Natural killer cell (primary cell): ENCODE results near the gene ATXN1. TPM values are rescaled to one million over a fixed set of nuclear protein-coding genes. Genes with fewer than 3 reads are reported as not detected.

Experiments
- ATAC-seq, 3 donors: fragments of 150-1000 bp in 2 of 3; fragments of 200-7000 bp in 1 of 3; cut with Tn5 transposase; 1 replicate in 1 of 3; 2 replicates in 2 of 3; pipeline ENCODE4 v1.10.0; 2021; ENCODE audit warnings: mild to moderate bottlenecking in 2 of 3, moderate library complexity in 2 of 3
- DNase-seq, 2 donors: peaks; one replicate each; pipeline versions ENCODE4 v3.0.0 to v3.0.0-alpha.2; 2013 to 2021; ENCODE audit warnings: mixed read lengths in 1 of 2
- H3K27ac ChIP-seq: one replicate; pipeline ENCODE4 v1.5.1; 2013; ENCODE audit warnings: mild to moderate bottlenecking, low read length
- H3K27me3 ChIP-seq: one replicate; pipeline ENCODE4 v1.6.1; 2013; ENCODE audit warnings: low read length; ENCODE audit not compliant: control insufficient read depth, insufficient read depth
- H3K36me3 ChIP-seq: one replicate; pipeline ENCODE4 v1.6.1; 2013; ENCODE audit warnings: low read length; ENCODE audit not compliant: control insufficient read depth, insufficient read depth
- H3K4me1 ChIP-seq: one replicate; pipeline ENCODE4 v1.6.1; 2013; ENCODE audit warnings: low read length; ENCODE audit not compliant: control insufficient read depth, insufficient read depth
- H3K4me3 ChIP-seq: one replicate; pipeline ENCODE4 v1.5.1; 2013; ENCODE audit warnings: low read length
- H3K9me3 ChIP-seq: one replicate; pipeline ENCODE4 v1.6.1; 2013; ENCODE audit warnings: low read length; ENCODE audit not compliant: control insufficient read depth, insufficient read depth
- H3K27ac Mint-ChIP-seq, 2 donors: one replicate each; pipeline ENCODE4 v1.8.0; 2022; ENCODE audit warnings: mild to moderate bottlenecking in 2 of 2, mixed read lengths in 2 of 2, moderate library complexity in 1 of 2
- H3K27me3 Mint-ChIP-seq, 2 donors: one replicate each; pipeline ENCODE4 v1.8.0; 2022; ENCODE audit warnings: low read depth in 2 of 2, mixed read lengths in 2 of 2
- H3K36me3 Mint-ChIP-seq: one replicate; pipeline ENCODE4 v1.8.0; 2022; ENCODE audit warnings: mixed read lengths
- H3K4me1 Mint-ChIP-seq, 2 donors: one replicate each; pipeline ENCODE4 v1.8.0; 2022; ENCODE audit warnings: mixed read lengths in 2 of 2
- H3K4me3 Mint-ChIP-seq: one replicate; pipeline ENCODE4 v1.8.0; 2022; ENCODE audit warnings: mild to moderate bottlenecking, moderate library complexity, mixed read lengths
- H3K9me3 Mint-ChIP-seq, 2 donors: one replicate each; pipeline ENCODE4 v1.8.0; 2022; ENCODE audit warnings: mixed read lengths in 2 of 2
- CTCF ChIP-seq: fragments of 200-600 bp; IDR thresholded peaks from one replicate; pipeline ENCODE4 v1.8.0; 2022; ENCODE audit warnings: antibody characterized with exemption
- WGBS: methylation state at CpG from one replicate; pipeline ENCODE4 v1.1.7; 2013; ENCODE audit warnings: missing lambda C conversion rate; ENCODE audit not compliant: insufficient coverage; 5-methylcytosine and 5-hydroxymethylcytosine counted together
- intact Hi-C: fragments of 100-400 bp; cut with micrococcal nuclease; formaldehyde crosslinking; loops from one replicate; pipeline ENCODE4 v1.14.2; 2022
- total RNA-seq, 4 donors: library from RNA; stranded (reverse); fragments of 120-200 nt in 1 of 4; gene quantifications; one replicate each; pipeline versions ENCODE4 v1.2.3 to v1.2.4, GENCODE V29; 2013 to 2022

Gene ATXN1
- total RNA-seq, 3 donors from 2014 or later (not counting 1 experiment from before 2014, with no cell fraction given): 90.4 to 120 (median 97.9) TPM

- Histone ChIP-seq H3K36me3 (no peaks in the 10 kb centered on the region), H3K27ac (no peak overlapping the region), H3K27me3 (no peaks in the 10 kb centered on the region), H3K4me1 (peaks cover 7% of the 10 kb centered on the region), H3K4me3 (no peak overlapping the region), H3K9me3 (no peaks in the 10 kb centered on the region)
- peak in 1 of 2 donors; percentile 74 for DNase-seq
- Mint-ChIP-seq H3K36me3 (peaks cover 6% of the 10 kb centered on the region), H3K4me3 (peak overlapping the region; percentile 9), H3K9me3 (no peaks in the 10 kb centered on the region), H3K27me3 (no peaks in the 10 kb centered on the region), H3K4me1 (peaks cover 35 to 39% of the 10 kb centered on the region in 2 donors), H3K27ac (peak overlapping the region; percentile 39 to 52)
- intact Hi-C loops: no loop called here
- ATAC-seq: peak; percentile 62 to 89 (median 78)
- no peak for TF ChIP-seq CTCF
- 0% methylated on average over 1 of the region's 3 CpGs for WGBS
Observed at GRCh38 chr6:16669227-16669626, 92.0 kb downstream of the ATXN1 start.

- Histone ChIP-seq H3K9me3 (no peaks in the 10 kb centered on the region), H3K4me1 (peaks cover 7% of the 10 kb centered on the region), H3K36me3 (no peaks in the 10 kb centered on the region), H3K4me3 (no peak overlapping the region), H3K27ac (no peak overlapping the region), H3K27me3 (no peaks in the 10 kb centered on the region)
- Mint-ChIP-seq H3K27me3 (no peaks in the 10 kb centered on the region), H3K36me3 (peaks cover 6% of the 10 kb centered on the region), H3K4me1 (peaks cover 34 to 38% of the 10 kb centered on the region in 2 donors), H3K4me3 (no peak overlapping the region), H3K9me3 (no peaks in the 10 kb centered on the region), H3K27ac (peak overlapping the region in 1 of 2 donors; percentile 6)
- ATAC-seq: no peak
- no peak for TF ChIP-seq CTCF
- no peak for DNase-seq
- intact Hi-C loops: no loop called here
- WGBS: 83% methylated on average over 4 of the region's 4 CpGs
Observed at GRCh38 chr6:16667509-16667908, 93.8 kb downstream of the ATXN1 start.

GRCh38 chr6:16665992-16666391 lies 95.3 kb downstream of the ATXN1 start:
- H3K36me3 Mint-ChIP-seq: peaks cover 6% of the 10 kb centered on the region
- intact Hi-C loops: no loop called here
- Histone ChIP-seq H3K27ac (no peak overlapping the region), H3K36me3 (peaks cover 3% of the 10 kb centered on the region), H3K9me3 (peaks cover 6% of the 10 kb centered on the region), H3K4me3 (no peak overlapping the region), H3K27me3 (no peaks in the 10 kb centered on the region), H3K4me1 (peaks cover 7% of the 10 kb centered on the region)
- H3K9me3 Mint-ChIP-seq: no peaks in the 10 kb centered on the region
- H3K4me3 Mint-ChIP-seq: no peak overlapping the region
- H3K27me3 Mint-ChIP-seq: no peaks in the 10 kb centered on the region
- H3K27ac Mint-ChIP-seq: no peak overlapping the region
- TF ChIP-seq CTCF: no peak
- DNase-seq: no peak
- no CpG with 5 or more reads among the region's 2 CpGs for WGBS
- H3K4me1 Mint-ChIP-seq: peaks cover 22 to 26% of the 10 kb centered on the region in 2 donors
- ATAC-seq: no peak

- H3K4me3 Mint-ChIP-seq: no peak overlapping the region
- intact Hi-C loops: no loop called here
- peaks cover 6% of the 10 kb centered on the region for H3K36me3 Mint-ChIP-seq
- no peaks in the 10 kb centered on the region for H3K27me3 Mint-ChIP-seq
- H3K9me3 Mint-ChIP-seq: no peaks in the 10 kb centered on the region
- peaks cover 16 to 23% of the 10 kb centered on the region in 2 donors for H3K4me1 Mint-ChIP-seq
- DNase-seq (no peak), ATAC-seq (no peak)
- TF ChIP-seq CTCF: no peak
- no peak overlapping the region for H3K27ac ChIP-seq
- no peak overlapping the region for H3K4me3 ChIP-seq
- no peak overlapping the region for H3K27ac Mint-ChIP-seq
- peaks cover 6% of the 10 kb centered on the region for H3K4me1 ChIP-seq
- H3K9me3 ChIP-seq: peaks cover 6% of the 10 kb centered on the region
- WGBS: no CpG with 5 or more reads among the region's 1 CpG
- peaks cover 3% of the 10 kb centered on the region for H3K36me3 ChIP-seq
- H3K27me3 ChIP-seq: no peaks in the 10 kb centered on the region
Observed at GRCh38 chr6:16665182-16665581, 96.1 kb downstream of the ATXN1 start.
